GM13977 (cell line): Measurements from ENCODE around the gene F8A3.
"Not testable (repeated sequence)": the region's sequence is repeated elsewhere in the genome, so short reads cannot be mapped to it uniquely, and the experiment has no call there.

ENCODE experiments used
- DNase-seq: peaks from one replicate; pipeline ENCODE4 v3.0.0; 2012; ENCODE audit warnings: low spot score
- CTCF ChIP-seq: IDR thresholded peaks from 2 replicates; pipeline ENCODE4 v1.5.1; 2012; ENCODE audit warnings: mild to moderate bottlenecking, control low read depth; ENCODE audit not compliant: insufficient read depth; ENCODE audit errors: extremely low read depth, missing control alignments
- in situ Hi-C: fragments of 300-500 bp; cut with MboI; formaldehyde crosslinking; loops from one replicate; pipeline ENCODE4 v1.12.0; 2022; ENCODE audit warnings: low sequenced_read_pairs, low pct_unique_long_range_greater_than_20kb, mixed read lengths, inconsistent platforms; ENCODE audit not compliant: unreplicated experiment

Gene F8A3

GRCh38 chrX:155458471-155458870, at the start of gene F8A3:
Gene F8A3, minus strand, starts transcription at chrX:155458620. Its CDS starts 20 bp downstream, at chrX:155458600.
- DNase-seq, in situ Hi-C loops: not testable (repeated sequence)

- DNase-seq, result no peak
- no peak for TF ChIP-seq CTCF
- in situ Hi-C loops, result no loop called here
Observed at GRCh38 chrX:155505296-155505695, 46.9 kb upstream of the F8A3 start.

- in situ Hi-C loops, DNase-seq: not testable (repeated sequence)
Observed at GRCh38 chrX:155495134-155495533, 36.7 kb upstream of the F8A3 start.

GRCh38 chrX:155491421-155491820, 33.0 kb upstream of the F8A3 start:
- DNase-seq, in situ Hi-C loops: not testable (repeated sequence)

- in situ Hi-C loops, DNase-seq: not testable (repeated sequence)
Observed at GRCh38 chrX:155477136-155477535, 18.7 kb upstream of the F8A3 start.

GRCh38 chrX:155466269-155466938, 8.0 kb upstream of the F8A3 start:
- DNase-seq, in situ Hi-C loops: not testable (repeated sequence)

GRCh38 chrX:155460501-155460900, 2.1 kb upstream of the F8A3 start:
- in situ Hi-C loops, DNase-seq: not testable (repeated sequence)

GRCh38 chrX:155457761-155458447, 516 bp downstream of the F8A3 start:
- not testable (repeated sequence) for DNase-seq

GRCh38 chrX:155441097-155441496, 17.3 kb downstream of the F8A3 start:
- in situ Hi-C loops, result no loop called here
- no peak for TF ChIP-seq CTCF
- DNase-seq, result no peak

More at GRCh38 chrX:155457761-155458447, 516 bp downstream of the F8A3 start:
- in situ Hi-C loops, result not testable (repeated sequence)

GRCh38 chrX:155435744-155436112, 22.7 kb downstream of the F8A3 start:
- TF ChIP-seq CTCF, result no peak
- DNase-seq, result no peak
- in situ Hi-C loops, result no loop called here
